K562 (cell line): ENCODE data around the gene RAD17. TPM values are rescaled to one million over a fixed set of nuclear protein-coding genes. Genes with fewer than 3 reads are reported as not detected.

Source experiments
- CEBPB ChIP-seq: fragments of 450-650 bp; IDR thresholded peaks from 2 replicates; pipeline ENCODE4 v1.6.1; 2016; ENCODE audit warnings: missing genetic modification characterization, missing compliant biosample characterization
- CLOCK ChIP-seq: fragments of 250-450 bp; sonication (Bioruptor Pico); IDR thresholded peaks from 2 replicates; pipeline ENCODE4 v1.4.0; 2020; ENCODE audit warnings: mild to moderate bottlenecking, moderate library complexity, borderline replicate concordance
- ETV1 ChIP-seq: fragments of 450-650 bp; conservative IDR thresholded peaks from 2 replicates; pipeline ENCODE4 v1.6.1; 2016; ENCODE audit warnings: missing genetic modification characterization, control low read depth, low read depth, missing compliant biosample characterization
- HES1 ChIP-seq: fragments of 450-650 bp; IDR thresholded peaks from 2 replicates; pipeline ENCODE4 v1.6.1; 2016; ENCODE audit warnings: low read depth, mild to moderate bottlenecking, moderate library complexity
- KDM1A ChIP-seq, 2 experiments: fragments of 450-650 bp; IDR thresholded peaks; 2 replicates each; pipeline ENCODE4 v1.6.1; 2016; ENCODE audit warnings: mild to moderate bottlenecking in 2 of 2
- KDM2B ChIP-seq: fragments of 250-450 bp; sonication (Bioruptor Pico); IDR thresholded peaks from 2 replicates; pipeline ENCODE4 v1.8.0; 2021; ENCODE audit warnings: mild to moderate bottlenecking, moderate library complexity
- MYNN ChIP-seq, 2 experiments: sonication (generic); formaldehyde crosslinking in 1 of 2; IDR thresholded peaks; 2 replicates each; pipeline versions ENCODE4 v1.5.0 to v1.6.1; 2016 to 2020; ENCODE audit warnings: antibody characterized with exemption in 1 of 2, missing genetic modification reagents in 1 of 2
- NFE2 ChIP-seq: IDR thresholded peaks from 2 replicates; pipeline ENCODE4 v1.6.1; 2014; ENCODE audit warnings: antibody characterized with exemption, low read depth
- PHF20 ChIP-seq: fragments of 450-650 bp; IDR thresholded peaks from 2 replicates; pipeline ENCODE4 v1.6.1; 2018; ENCODE audit not compliant: partially characterized antibody
- POLR2H ChIP-seq: IDR thresholded peaks from 2 replicates; pipeline ENCODE4 v1.6.1; 2016; ENCODE audit warnings: missing genetic modification characterization, low read depth, mild to moderate bottlenecking, control low read depth, missing compliant biosample characterization, moderate library complexity
- SUPT5H ChIP-seq: fragments of 450-650 bp; IDR thresholded peaks from 2 replicates; pipeline ENCODE4 v1.6.1; 2016
- ZBTB40 ChIP-seq, 2 experiments: fragments of 450-650 bp in 1 of 2; sonication (generic) in 1 of 2; formaldehyde crosslinking in 1 of 2; IDR thresholded peaks; 2 replicates each; pipeline versions ENCODE4 v1.7.1 to v1.9.0; 2016 to 2022; ENCODE audit warnings: inconsistent platforms in 1 of 2, mild to moderate bottlenecking in 1 of 2, missing genetic modification reagents in 1 of 2
- ZKSCAN3 ChIP-seq: fragments of 250-450 bp; sonication (Bioruptor Pico); IDR thresholded peaks from 2 replicates; pipeline ENCODE4 v1.4.0; 2020
- ZNF212 ChIP-seq: fragments of 450-650 bp; formaldehyde crosslinking; IDR thresholded peaks from 2 replicates; pipeline ENCODE4 v1.4.0; 2020; ENCODE audit warnings: mild to moderate bottlenecking
- polyA plus RNA-seq, 8 experiments: library from polyadenylated mRNA; depleted of rRNA in 4 of 8; stranded (reverse) in 5 of 8; unstranded in 3 of 8; fragments of >200 nt; fragmentation: Nextera tagmentation in 2 of 8; fragmentation: Illumina TruSeq in 1 of 8; extraction: Ambion mirVana in 2 of 8; extraction: Trizol in 1 of 8; gene quantifications; 2 replicates each; pipeline versions ENCODE4 v1.2.1 to v1.2.3, GENCODE V29; 2011 to 2014; ENCODE audit warnings: inconsistent platforms in 1 of 8, missing spikeins in 1 of 8
- total RNA-seq, 7 experiments: library from RNA; depleted of rRNA in 6 of 7; stranded (reverse); fragments of >200 nt in 6 of 7; fragmentation: Illumina TruSeq in 2 of 7; extraction: Trizol in 2 of 7; gene quantifications; 2 replicates each; pipeline versions ENCODE4 v1.2.1 to v1.2.3, GENCODE V29; 2011 to 2021; ENCODE audit warnings: low replicate concordance in 1 of 7

RAD17 gene
- total and polyA plus RNA-seq, 9 of the 15 experiments (the other 6 are each of a cell fraction or from before 2014, with no cell fraction given): 21.1 to 50.1 (median 40.1) TPM

- TF ChIP-seq POLR2H (tag) (no peak), ZBTB40 (IDR thresholded peaks at IDR 0.05) (no peak), ZBTB40 (CRISPR knock-in tag; IDR thresholded peaks at IDR 0.05) (no peak), MYNN (IDR thresholded peaks at IDR 0.05) (no peak), MYNN (CRISPR knock-in tag; IDR thresholded peaks at IDR 0.05) (no peak), ETV1 (tag) (peak; percentile 54; the same call in 1 of the 2 replicates), CLOCK (no peak), HES1 (0 out of 2 replicates have a peak, but pooled peaks have one; percentile 50), SUPT5H (no peak), PHF20 (no peak), CEBPB (tag) (peak; percentile 40; the same call in 1 of the 2 replicates), KDM1A (IDR thresholded peaks at IDR 0.05) (peak; percentile 87 to 88), KDM2B (CRISPR knock-in tag) (no peak), ZKSCAN3 (CRISPR knock-in tag) (no peak), NFE2 (peak; percentile 69), ZNF212 (no peak)
These were observed 85.0 kb downstream of the RAD17 start (continued) for GRCh38 chr5:69454460-69455249.
